Erythroblast (primary cell): ENCODE data around the gene ESAM.

ENCODE experiments used
- GATA1 ChIP-seq: IDR thresholded peaks from 2 replicates; pipeline ENCODE4 v1.6.1; 2011; ENCODE audit warnings: low read depth, mild to moderate bottlenecking, control low read depth, low read length, moderate library complexity
- POLR2A ChIP-seq: IDR thresholded peaks from 2 replicates; pipeline ENCODE4 v1.6.1; 2011; ENCODE audit warnings: mild to moderate bottlenecking, low read length

DNA sequence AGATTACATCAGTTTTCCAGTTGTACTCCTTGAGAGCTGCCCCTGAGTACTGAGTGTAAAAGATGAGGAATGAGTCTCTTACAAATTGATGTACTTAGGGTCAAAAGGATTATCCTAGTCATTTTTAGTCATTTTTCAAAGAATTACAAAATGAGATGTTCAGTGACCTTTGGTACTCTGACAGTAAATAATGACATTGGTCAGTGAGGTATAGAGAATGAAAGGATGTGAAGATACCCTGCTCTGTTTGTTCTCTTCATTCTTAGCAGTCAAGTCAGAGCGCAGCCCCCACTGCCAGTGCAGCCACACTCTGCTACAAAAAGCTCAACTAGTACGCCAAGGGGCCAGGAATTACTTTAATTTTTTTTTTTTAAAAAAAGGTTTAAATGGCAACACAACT lies 4.1 kb upstream of the ESAM start:
- no peak for TF ChIP-seq POLR2A
- no peak for TF ChIP-seq GATA1
